IMR-90 (cell line): ENCODE measurements around the gene CAMTA1. TPM values are rescaled to one million over a fixed set of nuclear protein-coding genes. Genes with fewer than 3 reads are reported as not detected.

Experiments used
- ATAC-seq: fragments of 200-7000 bp; cut with Tn5 transposase; 2 replicates; pipeline ENCODE4 v1.9.1; 2020; ENCODE audit warnings: low read depth, mild to moderate bottlenecking, moderate library complexity
- BruUV-seq: library from RNA; stranded (reverse); fragments of 400-500 nt; replicated peaks from 2 replicates; lab custom pipeline; 2021; lab: Mats Ljungman, UMichigan
- CTCF ChIA-PET: fragments of 300-600 bp; formaldehyde crosslinking; extraction: SDS; loops from one replicate; lab custom pipeline; 2021; ENCODE audit warnings: antibody characterized with exemption; lab: Yijun Ruan, JAX
- POLR2A ChIA-PET: fragments of 300-600 bp; sonication (Branson Sonifier 250); formaldehyde crosslinking; loops from one replicate; lab custom pipeline; 2022; ENCODE audit warnings: antibody characterized with exemption; ENCODE audit not compliant: unreplicated experiment; lab: Charles Lee
- DNase-seq: peaks from one replicate; pipeline ENCODE4 v3.0.0; 2013
- H2AFZ ChIP-seq: replicated peaks from 2 replicates; pipeline ENCODE3; 2013; ENCODE audit warnings: low read length, mild to moderate bottlenecking; ENCODE audit not compliant: poor library complexity
- H2AK5ac ChIP-seq: 2 replicates; pipeline ENCODE4 v1.6.1; 2013; ENCODE audit warnings: low read depth, low read length, inconsistent platforms
- H2AK9ac ChIP-seq: replicated peaks from 2 replicates; pipeline ENCODE3; 2013; ENCODE audit warnings: mild to moderate bottlenecking, low read depth, low read length, moderate library complexity; ENCODE audit not compliant: poor library complexity
- H2BK120ac ChIP-seq: 2 replicates; pipeline ENCODE4 v1.6.1; 2013; ENCODE audit warnings: low read depth, low read length, inconsistent platforms
- H2BK15ac ChIP-seq: 3 replicates; pipeline ENCODE4 v1.6.1; 2013; ENCODE audit warnings: low read depth, low read length, inconsistent platforms
- H2BK20ac ChIP-seq: 2 replicates; pipeline ENCODE4 v1.6.1; 2013; ENCODE audit warnings: low read depth, mild to moderate bottlenecking, inconsistent platforms, low read length, moderate library complexity
- H2BK5ac ChIP-seq: 2 replicates; pipeline ENCODE4 v1.6.1; 2013; ENCODE audit warnings: mild to moderate bottlenecking, low read depth, low read length, inconsistent platforms; ENCODE audit not compliant: poor library complexity, severe bottlenecking
- H3K14ac ChIP-seq: replicated peaks from 2 replicates; pipeline ENCODE4 v1.6.1; 2013; ENCODE audit warnings: low read depth, low read length, inconsistent platforms
- H3K18ac ChIP-seq: 2 replicates; pipeline ENCODE4 v1.6.1; 2013; ENCODE audit warnings: low read depth, low read length, control low read depth
- H3K23ac ChIP-seq: 2 replicates; pipeline ENCODE4 v1.6.1; 2013; ENCODE audit warnings: low read depth, low read length, inconsistent platforms
- H3K27ac ChIP-seq: 2 replicates; pipeline ENCODE4 v1.5.1; 2013; ENCODE audit warnings: mild to moderate bottlenecking, control low read depth, low read length; ENCODE audit not compliant: insufficient read depth
- H3K27me3 ChIP-seq: 2 replicates; pipeline ENCODE4 v1.6.1; 2013; ENCODE audit warnings: low read length; ENCODE audit not compliant: control insufficient read depth, insufficient read depth
- H3K36me3 ChIP-seq: 2 replicates; pipeline ENCODE4 v1.6.1; 2013; ENCODE audit warnings: low read length, mixed read lengths; ENCODE audit not compliant: control insufficient read depth, insufficient read depth
- H3K4ac ChIP-seq: 2 replicates; pipeline ENCODE4 v1.6.1; 2013; ENCODE audit warnings: low read depth, low read length, inconsistent platforms
- H3K4me1 ChIP-seq: 2 replicates; pipeline ENCODE4 v1.6.1; 2013; ENCODE audit warnings: low read length, mixed read lengths; ENCODE audit not compliant: control insufficient read depth, insufficient read depth
- H3K4me2 ChIP-seq: 2 replicates; pipeline ENCODE4 v1.6.1; 2013; ENCODE audit warnings: low read depth, mild to moderate bottlenecking, control low read depth, low read length, moderate library complexity
- H3K4me3 ChIP-seq: 2 replicates; pipeline ENCODE4 v1.5.1; 2013; ENCODE audit warnings: low read depth, mild to moderate bottlenecking, control low read depth, low read length, moderate library complexity; ENCODE audit not compliant: insufficient read depth
- H3K56ac ChIP-seq: 2 replicates; pipeline ENCODE4 v1.6.1; 2013; ENCODE audit warnings: low read length, inconsistent platforms; ENCODE audit not compliant: insufficient read depth; ENCODE audit errors: extremely low read depth
- H3K79me1 ChIP-seq, 2 experiments: 2 replicates each; pipeline ENCODE4 v1.6.1; 2013; ENCODE audit warnings: low read length in 2 of 2, inconsistent platforms in 1 of 2, low read depth in 1 of 2
- H3K9ac ChIP-seq: 2 replicates; pipeline ENCODE4 v1.6.1; 2013; ENCODE audit warnings: low read depth, low read length, control low read depth
- H3K9me1 ChIP-seq: 2 replicates; pipeline ENCODE4 v1.6.1; 2013; ENCODE audit warnings: low read length, inconsistent platforms; ENCODE audit not compliant: insufficient read depth
- H3K9me3 ChIP-seq: 2 replicates; pipeline ENCODE4 v1.6.1; 2013; ENCODE audit warnings: low read length; ENCODE audit not compliant: control insufficient read depth, insufficient read depth
- H4K20me1 ChIP-seq: 2 replicates; pipeline ENCODE4 v1.6.1; 2013; ENCODE audit warnings: low read length, inconsistent platforms; ENCODE audit not compliant: insufficient read depth
- H4K5ac ChIP-seq: 2 replicates; pipeline ENCODE4 v1.6.1; 2013; ENCODE audit warnings: mild to moderate bottlenecking, low read depth, low read length, control low read depth
- H4K8ac ChIP-seq, 2 experiments: 2 replicates each; pipeline ENCODE4 v1.6.1; 2013; ENCODE audit warnings: low read depth in 2 of 2, low read length in 2 of 2, control low read depth in 1 of 2, inconsistent platforms in 1 of 2
- H4K91ac ChIP-seq: 2 replicates; pipeline ENCODE4 v1.6.1; 2013; ENCODE audit warnings: low read depth, low read length, inconsistent platforms; ENCODE audit not compliant: insufficient read depth
- CHD1 ChIP-seq: IDR thresholded peaks from 2 replicates; pipeline ENCODE4 v1.6.1; 2012; ENCODE audit warnings: low read depth, low read length, improper control_type of control experiment
- MAZ ChIP-seq: IDR thresholded peaks from 2 replicates; pipeline ENCODE4 v1.6.1; 2012; ENCODE audit warnings: low read depth, mild to moderate bottlenecking, low read length, improper control_type of control experiment, moderate library complexity, borderline replicate concordance
- RCOR1 ChIP-seq: IDR thresholded peaks from 2 replicates; pipeline ENCODE4 v1.6.1; 2012; ENCODE audit warnings: mild to moderate bottlenecking, low read length, improper control_type of control experiment; ENCODE audit not compliant: insufficient replicate concordance
- RFX5 ChIP-seq: IDR thresholded peaks from 2 replicates; pipeline ENCODE4 v1.8.0; 2012; ENCODE audit warnings: low read depth, mild to moderate bottlenecking, low read length, moderate library complexity
- WGBS, 2 experiments: methylation state at CpG; one replicate each; pipeline versions ENCODE4 v1.1.5 to v1.1.7; 2013; ENCODE audit warnings: missing lambda C conversion rate in 2 of 2; ENCODE audit not compliant: insufficient read length in 1 of 2; ENCODE audit errors: extremely low coverage in 2 of 2; 5-methylcytosine and 5-hydroxymethylcytosine counted together
- dilution Hi-C: fragments of 300-500 bp; cut with HindIII; formaldehyde crosslinking; loops from one replicate; pipeline ENCODE4 v1.14.3; 2018; ENCODE audit warnings: low sequenced_read_pairs; ENCODE audit not compliant: unreplicated experiment
- in situ Hi-C: fragments of 300-500 bp; cut with MboI; formaldehyde crosslinking; loops from 3 replicates; pipeline ENCODE4 v1.14.3; 2019; ENCODE audit warnings: low sequenced_read_pairs, inconsistent platforms, mixed read lengths
- intact Hi-C: fragments of 100-400 bp; cut with micrococcal nuclease; formaldehyde crosslinking; loops from 2 replicates; pipeline ENCODE4 v1.10.0; 2022
- polyA plus RNA-seq, 3 experiments: library from polyadenylated mRNA; depleted of rRNA; stranded (reverse); fragments of >200 nt; gene quantifications; 2 replicates each; pipeline ENCODE4 v1.2.3, GENCODE V29; 2012; ENCODE audit warnings: low replicate concordance in 1 of 3
- total RNA-seq: library from RNA; depleted of rRNA; stranded (reverse); fragments of >200 nt; gene quantifications from 2 replicates; pipeline ENCODE4 v1.2.3, GENCODE V29; 2012

The CAMTA1 gene
- total and polyA plus RNA-seq, 2 of the 4 experiments (the other 2 are of a cell fraction) = 35.5 to 74.3 TPM

- no peaks in the 10 kb centered on the region for H3K4me1 ChIP-seq
Measured at GRCh38 chr1:7615138-7615537, 829.9 kb downstream of the CAMTA1 start.

More at GRCh38 chr1:7615138-7615537, 829.9 kb downstream of the CAMTA1 start:
- Histone ChIP-seq H3K27ac (no peak overlapping the region), H4K20me1 (no peaks in the 10 kb centered on the region), H2BK15ac (no peak overlapping the region), H3K36me3 (no peaks in the 10 kb centered on the region), H3K4ac (no peak overlapping the region), H3K27me3 (peaks cover 6% of the 10 kb centered on the region; the same call in 1 of the 2 replicates), H3K18ac (no peak overlapping the region), H4K8ac (no peak overlapping the region), H3K4me3 (no peak overlapping the region), H3K14ac (no peak overlapping the region), H2AK5ac (no peak overlapping the region), H2BK120ac (no peak overlapping the region), H3K56ac (no peak overlapping the region), H4K91ac (no peak overlapping the region), H2AK9ac (no peak overlapping the region), H2BK5ac (no peak overlapping the region), H3K4me2 (no peak overlapping the region), H4K5ac (no peak overlapping the region), H3K9ac (no peak overlapping the region), H2BK20ac (no peak overlapping the region), H2AFZ (no peak overlapping the region), H3K9me3 (no peaks in the 10 kb centered on the region), H3K23ac (no peak overlapping the region), H3K9me1 (no peaks in the 10 kb centered on the region), H3K79me1 (no peaks in the 10 kb centered on the region)
- ChIA-PET CTCF (no interaction called here), POLR2A (no interaction called here)
- TF ChIP-seq RCOR1 (no peak), RFX5 (no peak), MAZ (no peak), CHD1 (no peak)
- intact Hi-C loops = no loop called here
- ATAC-seq (no peak), DNase-seq (no peak)
- BruUV-seq = no TSS peak
- in situ Hi-C loops = no loop called here
- dilution Hi-C loops = no loop called here
- 0% methylated on average over 2 of the region's 5 CpGs; no CpG with 5 or more reads in 1 of the 2 experiments for WGBS, 2 experiments
